Activated CD4-positive, CD25-positive, alpha-beta regulatory T cell treated with anti-CD3 and anti-CD28 coated beads, Interleukin-2, amount 50 U/mL, for 72 hours (primary cell): ENCODE results near the gene HOXA4.

Source experiments
- DNase-seq: peaks from one replicate; pipeline ENCODE4 v3.0.0; 2021

The HOXA4 gene

DNA sequence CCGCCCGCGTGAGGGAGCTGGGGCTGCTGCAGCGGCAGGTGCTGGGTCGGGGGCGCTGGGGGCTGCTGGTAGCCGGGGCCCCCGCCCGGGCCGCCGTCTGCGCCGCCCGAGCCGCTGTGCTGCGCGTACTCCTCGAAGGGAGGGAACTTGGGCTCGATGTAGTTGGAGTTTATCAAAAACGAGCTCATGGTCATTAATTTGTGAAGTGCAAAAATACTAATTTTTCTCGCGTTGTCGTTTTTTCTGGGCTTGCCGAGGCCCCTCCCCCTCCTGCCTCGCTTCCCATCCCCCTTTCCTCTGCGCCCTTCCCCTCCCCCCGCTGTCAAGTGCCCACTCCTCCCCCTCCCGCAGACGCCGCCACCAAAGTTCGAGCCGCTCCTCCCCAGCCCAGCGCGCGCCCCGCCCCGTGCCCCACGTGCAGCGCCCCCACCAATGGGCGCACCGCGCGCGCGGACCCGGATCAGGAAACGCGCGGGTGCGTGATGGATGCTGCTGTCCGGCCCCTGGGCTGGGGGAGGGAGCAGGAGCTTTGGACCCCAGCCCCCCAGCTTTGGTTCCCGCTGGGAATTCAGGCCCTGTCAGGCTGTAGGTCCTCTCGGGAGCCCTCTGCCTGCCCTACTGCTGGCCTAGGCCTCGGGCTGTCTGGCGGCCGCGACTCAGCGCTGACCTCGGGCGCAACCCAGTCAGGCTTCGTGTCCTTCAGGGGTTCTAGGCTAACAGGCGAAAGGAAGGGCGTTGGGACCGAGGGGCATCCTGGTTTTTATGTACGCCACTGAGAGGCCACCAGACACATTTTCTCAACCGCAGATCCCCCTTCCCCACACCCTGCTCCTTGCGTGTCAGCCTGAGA, at the start of gene HOXA4:
TSS of gene HOXA4 (minus strand) at position 218 of the 850 bp plus-strand sequence. CDS start at position 194, 24 bp downstream.
- DNase-seq, result peak; percentile 87

DNA sequence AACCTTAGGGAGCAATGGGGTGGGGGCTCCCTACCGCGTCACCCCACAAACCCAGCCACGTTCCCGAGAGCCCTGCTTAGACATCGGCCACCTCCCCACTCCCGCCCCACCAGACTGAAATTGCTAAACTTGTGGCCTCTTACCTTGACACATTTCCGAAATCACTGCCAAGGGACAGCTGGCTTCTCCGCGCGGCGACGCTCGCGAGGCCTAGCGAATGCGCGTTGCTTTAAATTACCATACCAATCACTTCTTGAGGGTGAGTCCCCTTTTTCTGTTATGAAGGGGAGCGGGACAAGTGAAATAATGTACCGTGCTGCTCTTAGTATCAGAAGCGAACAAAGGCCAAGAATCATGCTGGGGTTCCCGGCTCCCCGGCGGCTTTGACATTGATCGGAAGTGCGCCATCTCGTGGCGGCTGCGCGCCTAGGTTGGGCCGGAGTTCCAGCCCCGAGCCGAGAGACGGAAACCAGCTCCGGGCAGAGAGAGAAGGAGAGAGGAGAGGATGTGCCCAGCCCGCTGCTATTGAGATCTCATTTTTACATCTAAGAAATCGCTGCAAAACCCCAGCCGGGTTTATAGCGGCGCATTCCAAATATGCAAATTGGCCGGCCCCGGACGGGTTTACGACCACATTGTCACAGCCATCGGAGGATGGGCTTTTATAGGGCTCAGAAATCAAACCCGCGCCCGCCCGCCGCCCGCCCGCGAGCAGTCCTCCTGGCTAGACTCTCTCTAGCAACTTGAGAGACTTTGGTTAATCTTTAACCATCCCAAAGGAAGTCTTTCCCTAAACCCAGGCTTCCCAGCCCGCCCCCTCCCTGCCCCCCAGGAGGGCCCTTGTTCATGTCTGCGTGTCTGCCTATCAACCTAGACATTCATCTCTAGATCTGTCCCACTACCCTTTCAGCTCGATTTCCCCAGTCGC, 49.2 kb upstream of the HOXA4 start:
- peak; percentile 75 for DNase-seq

DNA sequence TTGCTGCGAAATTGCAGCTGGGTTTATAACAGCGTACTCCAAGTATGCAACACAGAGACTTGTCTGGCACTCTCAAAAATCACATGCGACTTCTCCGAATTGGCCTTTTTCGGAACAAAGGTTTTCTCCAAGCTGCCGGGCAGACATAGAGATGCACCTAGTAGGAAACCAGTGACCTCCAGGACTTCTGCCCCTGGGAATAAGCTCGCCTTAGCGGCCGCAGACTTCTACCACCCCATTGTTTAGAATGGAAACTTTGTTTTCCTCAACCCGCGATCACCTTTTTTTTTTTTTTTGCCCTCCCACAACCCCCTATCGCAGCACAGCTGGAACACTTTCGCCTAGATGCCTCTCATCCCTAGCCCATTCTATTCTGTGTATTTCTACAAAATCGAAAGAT, 48.5 kb upstream of the HOXA4 start:
- no peak for DNase-seq

DNA sequence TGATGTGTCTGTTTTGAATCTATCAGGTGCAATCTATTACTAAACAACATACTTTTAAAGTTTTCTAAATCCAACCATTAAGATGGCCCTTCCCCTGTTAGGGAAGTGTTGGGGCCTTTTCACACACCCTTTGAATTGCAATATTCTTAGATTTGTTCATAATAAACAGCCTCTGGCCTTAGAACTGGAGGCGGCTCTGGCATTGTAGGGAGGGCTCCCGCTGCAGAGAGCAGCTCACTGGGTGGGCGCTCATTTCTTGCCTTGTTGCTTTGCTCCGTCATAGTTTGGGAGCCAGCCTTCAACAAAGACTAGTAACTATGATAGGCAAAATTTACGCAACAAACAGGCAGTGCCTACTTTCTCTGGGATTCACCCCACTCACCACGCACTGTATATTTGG, 47.8 kb upstream of the HOXA4 start:
- no peak for DNase-seq

DNA sequence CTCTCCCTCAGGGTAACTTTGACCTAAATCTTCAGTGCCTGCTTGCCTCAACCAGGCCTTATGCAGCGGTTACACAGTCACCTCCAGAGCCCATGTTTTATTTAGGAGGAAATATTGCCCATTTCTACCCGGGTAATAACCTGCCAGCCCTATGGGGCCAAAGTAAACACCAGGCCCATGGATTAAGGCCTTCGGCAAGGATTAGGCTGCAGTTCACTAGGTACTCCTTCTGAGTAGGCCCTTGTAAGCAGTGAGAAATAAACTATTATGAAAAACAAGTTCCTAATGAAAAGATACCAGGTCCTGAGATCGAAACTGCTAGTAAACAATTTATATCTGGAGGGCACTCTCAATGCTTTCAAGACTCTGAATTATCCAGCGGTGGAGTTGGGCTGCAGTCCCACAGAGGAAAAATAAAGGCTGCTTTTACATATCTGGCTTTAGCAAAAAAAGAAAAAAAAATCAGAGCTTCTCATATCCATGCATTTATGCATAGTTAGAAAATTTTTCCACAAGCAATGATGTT, 47.3 kb upstream of the HOXA4 start:
- no peak for DNase-seq

DNA sequence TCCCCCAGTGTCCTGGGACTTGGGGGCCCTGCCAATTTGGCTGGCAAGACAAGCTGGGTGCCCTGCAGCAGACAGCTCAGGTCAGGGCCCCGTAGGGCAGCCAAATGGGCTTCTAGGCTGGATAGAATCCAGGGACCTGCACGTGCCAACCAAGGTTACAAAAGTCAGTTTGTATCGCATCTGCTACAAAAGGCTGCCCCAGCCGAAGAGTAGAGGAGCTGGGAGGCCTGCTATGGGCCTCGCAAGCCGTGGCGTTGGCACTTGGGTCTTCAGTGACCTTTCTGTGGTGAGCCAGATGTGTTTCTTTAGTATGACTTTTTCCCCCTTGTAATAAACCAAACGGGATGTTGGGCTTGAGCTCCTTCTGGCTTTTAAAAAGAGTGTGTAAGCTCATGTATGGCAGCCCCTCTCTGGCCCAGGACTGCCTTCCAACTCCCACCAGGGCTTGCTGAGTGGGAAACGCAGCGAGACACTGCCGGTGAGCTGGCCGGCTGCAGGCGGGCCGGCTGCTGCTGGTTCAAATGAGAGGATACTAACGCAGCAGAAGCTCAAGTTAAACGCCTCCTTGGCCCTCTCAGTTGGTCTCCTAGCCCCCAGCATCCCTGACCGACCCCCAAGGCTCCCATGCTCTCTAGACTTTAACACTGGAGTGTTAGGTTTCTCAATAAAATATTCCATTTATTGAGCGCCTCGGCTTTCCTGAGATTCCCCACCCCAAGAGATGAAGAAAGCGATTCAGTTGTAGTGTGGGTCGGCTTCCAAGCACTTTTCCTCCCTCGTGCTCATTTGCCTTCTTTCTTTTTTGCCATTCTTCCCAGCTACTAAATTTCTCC, 46.6 kb upstream of the HOXA4 start:
- DNase-seq, result no peak

DNA sequence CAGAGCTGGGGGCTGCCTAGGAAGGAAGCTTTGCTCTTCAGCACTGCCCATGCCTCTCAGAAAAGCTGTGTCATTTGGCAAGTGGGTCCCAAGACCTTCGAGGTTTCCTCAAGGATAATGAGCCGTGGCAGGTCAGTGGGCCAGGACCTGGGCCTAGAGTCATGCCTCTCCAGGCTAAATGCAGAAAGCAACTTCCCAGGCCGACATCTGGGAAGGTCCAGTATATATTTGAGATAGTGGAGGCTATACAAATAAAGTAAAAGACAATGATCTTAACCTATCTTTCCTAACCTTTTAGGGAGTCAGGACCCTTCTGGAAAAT, 45.9 kb upstream of the HOXA4 start:
- DNase-seq, result no peak

DNA sequence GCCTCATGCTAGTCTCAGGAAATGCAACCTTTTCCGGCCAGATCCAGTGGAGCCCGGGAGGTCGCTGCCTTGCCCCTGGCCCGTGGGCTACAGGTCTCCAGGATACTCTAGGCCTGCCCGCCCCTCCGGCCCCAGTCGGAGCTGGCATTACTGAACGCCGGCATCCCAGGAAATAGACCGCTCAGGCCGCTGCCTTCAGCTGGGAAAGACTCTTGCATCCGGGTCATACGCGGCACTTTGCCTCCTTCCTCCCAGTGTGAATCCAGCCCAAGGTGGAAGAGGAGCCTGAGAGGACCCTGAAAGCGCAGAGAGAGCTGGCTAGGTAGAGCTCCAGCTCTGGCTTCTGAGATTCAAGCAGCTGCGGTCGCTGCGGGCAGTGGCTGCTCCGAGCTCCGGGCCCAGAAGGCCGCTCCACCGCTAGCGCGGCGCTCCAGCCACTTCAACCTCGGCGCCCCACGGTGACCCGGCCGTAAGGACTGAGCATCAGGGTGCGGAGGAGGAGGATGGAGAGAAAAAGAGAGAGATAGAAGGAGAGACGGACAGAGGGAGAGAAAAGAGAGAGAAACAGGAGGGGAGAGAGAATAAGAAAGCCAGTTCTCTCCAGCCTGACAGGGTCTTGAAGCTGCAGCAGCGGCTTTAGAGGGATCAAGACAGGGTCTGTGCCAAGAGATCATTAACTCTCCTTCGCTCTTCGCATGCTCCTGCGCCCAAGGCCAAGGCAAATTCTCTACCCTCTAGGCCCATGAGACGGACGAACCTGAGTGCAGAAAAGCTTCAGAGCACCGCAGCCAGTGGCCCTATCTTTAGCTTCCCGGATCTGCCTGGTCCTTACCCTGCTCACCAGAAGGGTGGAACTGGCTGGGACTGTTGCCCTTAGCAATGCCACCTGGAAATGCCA, 45.3 kb upstream of the HOXA4 start:
- no peak for DNase-seq

DNA sequence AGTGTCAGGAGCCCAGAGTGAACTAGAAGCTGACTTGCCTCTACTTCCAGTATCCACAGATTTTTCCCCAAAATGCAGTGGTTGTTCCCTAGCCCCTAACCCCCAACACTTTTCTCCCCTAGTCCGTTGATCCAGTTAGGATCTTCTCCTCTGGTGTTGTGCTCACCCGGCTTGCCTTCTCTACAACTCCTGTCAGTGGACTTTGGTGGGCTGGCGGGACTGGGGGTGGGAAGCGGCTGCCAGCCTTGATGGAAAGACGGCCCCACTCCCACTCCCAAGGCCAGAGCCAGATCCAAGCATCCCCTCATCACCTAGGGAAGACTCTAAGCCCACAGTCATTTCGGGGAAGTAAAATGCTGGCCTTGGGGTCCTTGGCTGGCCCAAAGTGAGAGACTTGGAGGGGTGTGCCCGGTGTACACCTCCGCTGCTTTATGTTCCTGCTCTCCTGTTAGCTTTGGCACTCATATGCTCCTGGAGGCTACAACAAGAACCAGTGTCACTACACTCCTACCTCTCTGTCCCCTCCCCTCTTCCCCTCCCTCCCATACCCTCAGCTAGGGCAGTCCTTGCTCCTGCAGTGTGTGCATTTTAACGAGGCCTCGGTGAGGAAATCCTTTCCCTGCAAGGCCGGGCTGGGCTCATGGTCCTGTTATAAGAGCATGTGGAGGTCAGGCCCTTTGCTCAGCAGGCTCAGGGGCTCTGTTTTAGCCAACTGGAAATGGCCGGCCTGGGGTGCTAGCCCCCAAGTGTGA, 44.5 kb upstream of the HOXA4 start:
- DNase-seq, result no peak

DNA sequence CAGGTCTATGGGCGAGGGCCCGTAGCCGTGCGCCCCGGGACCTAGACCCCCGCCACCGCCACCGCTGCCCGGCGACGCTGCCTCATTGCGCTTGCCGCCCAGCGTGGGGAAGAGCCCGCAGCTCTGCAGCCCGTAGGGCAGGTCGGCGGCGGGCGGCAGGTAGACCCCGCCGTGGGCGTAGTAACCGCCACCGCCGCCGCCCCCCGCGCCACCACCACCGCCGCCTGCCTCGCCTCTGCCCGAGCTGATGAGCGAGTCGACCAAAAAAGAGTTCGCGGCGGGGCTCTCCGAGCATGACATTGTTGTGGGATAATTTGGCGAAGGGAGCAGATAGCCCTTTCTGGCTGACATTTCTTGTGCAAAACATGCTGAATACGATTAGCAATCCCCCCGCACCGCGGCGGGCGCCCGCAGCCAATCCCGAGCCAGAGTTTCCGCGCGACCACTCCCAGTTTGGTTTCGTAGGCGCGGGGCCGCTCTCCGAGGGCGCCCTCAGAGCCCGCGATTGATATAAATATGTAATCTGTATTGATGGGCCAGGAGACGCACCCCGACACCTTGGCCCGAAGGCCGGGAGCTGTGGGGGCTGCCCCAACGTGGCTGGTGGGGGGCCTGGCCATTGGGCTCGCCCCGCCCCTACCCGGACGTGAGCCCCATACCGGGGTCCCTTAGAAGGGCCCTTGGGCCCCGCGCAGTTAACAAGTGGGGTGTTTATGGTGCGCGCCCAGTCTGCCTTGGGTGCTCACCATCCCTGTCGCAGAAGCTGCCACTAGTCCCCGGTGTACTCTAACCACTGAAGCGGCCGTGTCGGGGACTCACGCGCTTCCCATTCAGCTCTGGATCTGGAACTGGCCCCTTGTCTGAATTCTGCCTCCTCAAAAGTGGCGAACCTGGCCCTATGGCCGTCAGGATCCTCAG, 43.7 kb upstream of the HOXA4 start, which contains the start of gene HOXA10:
TSS of gene HOXA10 (minus strand) at position 365 of the 918 bp plus-strand sequence. CDS start at position 351, 14 bp downstream.
- no peak for DNase-seq

DNA sequence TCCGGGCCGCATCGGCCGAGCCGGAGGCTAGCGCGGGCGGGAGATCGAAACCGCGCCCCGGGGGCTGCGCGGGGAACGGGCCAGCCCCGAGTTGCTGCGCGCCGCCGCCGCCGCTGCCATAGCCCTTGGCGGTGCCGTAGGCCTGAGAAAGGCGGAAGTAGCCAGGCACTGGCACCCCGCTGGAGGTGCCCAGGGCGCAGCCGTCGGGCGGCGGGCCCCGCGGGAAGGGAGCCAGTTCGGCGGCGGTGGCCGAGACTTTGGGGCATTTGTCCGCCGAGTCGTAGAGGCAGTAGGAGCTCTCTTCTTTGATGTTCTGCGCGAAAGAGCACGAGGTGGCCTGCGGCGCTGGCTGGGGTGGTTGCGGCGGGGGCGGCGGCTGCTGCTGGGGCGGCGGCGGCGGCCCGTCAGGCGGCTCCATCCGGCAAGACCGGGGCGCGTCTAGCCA, 43.0 kb upstream of the HOXA4 start:
- no peak for DNase-seq

DNA sequence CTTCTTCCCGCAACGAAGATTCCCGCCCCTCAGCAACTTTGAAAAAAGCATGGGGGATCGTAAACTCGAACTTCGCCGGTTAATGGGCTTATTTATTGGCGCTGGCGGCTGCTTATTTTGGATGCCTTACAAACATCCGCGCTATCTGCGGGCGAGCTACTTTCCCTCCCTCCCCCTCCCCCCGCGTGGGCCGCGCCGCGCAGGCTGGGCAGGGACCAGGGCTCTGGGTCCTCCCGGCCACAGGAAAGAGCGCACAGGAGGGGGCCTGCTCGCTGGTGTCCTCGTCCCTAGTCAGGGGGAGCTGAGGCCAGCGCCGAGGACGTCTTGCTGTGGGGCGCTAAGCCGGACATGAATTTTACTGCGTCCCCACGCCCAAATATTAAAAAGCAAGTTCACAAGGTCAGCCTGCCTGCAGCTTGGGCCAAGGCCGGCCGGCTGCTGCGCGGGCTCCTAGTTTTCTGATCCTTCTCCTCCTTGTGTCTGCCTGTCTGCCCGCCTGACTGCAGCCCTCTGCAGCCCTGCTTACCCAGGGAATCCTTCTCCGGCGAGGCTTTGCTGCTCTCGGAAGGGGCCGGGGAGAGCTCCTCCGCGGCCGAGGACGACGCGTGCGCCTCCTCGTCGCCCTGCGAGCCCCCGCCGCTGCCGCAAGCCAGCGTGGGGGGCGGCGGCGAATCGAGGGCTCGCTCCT, 42.4 kb upstream of the HOXA4 start:
- peak; percentile 45 for DNase-seq

DNA sequence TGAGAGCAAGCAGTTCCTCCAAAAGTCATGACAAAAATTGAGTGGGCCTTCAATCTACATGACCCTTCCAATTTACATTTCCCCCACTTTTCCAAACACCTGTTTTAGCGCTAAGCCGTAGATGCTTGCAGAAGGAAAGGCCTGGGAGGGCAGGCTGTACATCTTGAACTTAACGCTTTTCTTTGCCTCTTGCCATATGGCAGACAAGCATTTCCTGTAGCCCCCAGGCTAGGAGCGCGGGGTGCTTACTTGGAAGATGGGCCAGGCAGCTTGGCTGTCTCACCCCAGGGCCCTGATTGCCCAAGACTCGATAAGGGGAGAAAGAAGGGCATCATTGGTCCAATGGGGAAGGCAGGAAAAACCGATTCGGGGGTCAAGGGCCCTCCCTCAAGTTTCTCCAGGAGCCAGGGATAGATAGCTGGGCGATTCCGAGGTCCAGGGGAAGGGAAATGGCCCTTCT, 41.8 kb upstream of the HOXA4 start:
- DNase-seq, result no peak

DNA sequence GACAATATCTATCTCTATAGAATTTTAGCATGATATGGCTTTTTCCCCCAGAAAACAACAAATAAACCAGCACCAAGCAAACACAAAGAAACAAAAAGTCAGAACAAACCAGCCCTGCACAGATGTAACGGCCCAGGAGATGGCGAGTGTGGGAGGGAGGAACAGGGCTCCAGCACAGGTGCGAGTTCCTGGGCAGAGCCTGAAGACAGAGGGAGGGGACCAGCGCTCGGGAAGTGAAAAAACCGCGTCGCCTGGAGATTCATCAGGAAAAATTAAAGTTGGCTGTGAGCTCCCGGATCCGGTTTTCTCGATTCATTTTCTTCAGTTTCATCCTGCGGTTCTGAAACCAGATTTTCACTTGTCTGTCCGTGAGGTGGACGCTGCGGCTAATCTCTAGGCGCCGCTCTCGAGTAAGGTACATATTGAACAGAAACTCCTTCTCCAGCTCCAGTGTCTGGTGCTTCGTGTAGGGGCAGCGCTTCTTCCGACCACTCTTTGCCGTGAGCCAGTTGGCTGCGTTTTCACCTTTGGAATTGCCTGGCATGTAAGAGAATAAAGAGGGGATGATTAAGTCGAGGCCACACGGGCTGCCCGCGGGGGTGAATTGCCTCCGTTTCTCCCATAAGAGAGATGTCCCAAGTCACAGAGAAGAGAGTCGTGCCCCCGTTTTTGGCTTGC, 41.2 kb upstream of the HOXA4 start:
- DNase-seq, result peak; percentile 29

DNA sequence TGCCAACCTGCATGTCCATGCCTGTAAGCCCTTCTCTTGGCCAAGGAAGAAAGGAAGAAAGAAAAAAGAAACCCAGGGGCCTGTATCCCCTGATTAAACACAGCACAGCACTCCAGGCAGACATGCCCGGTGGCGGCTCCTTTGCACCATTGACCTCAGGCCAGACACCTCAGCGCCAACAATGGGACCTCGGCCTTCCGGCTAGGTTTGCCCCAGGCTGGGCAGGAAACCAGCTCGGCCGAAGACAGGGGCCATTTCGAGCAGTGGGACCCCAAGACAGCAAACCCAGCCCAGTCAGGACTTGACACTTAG, 40.7 kb upstream of the HOXA4 start:
- no peak for DNase-seq

DNA sequence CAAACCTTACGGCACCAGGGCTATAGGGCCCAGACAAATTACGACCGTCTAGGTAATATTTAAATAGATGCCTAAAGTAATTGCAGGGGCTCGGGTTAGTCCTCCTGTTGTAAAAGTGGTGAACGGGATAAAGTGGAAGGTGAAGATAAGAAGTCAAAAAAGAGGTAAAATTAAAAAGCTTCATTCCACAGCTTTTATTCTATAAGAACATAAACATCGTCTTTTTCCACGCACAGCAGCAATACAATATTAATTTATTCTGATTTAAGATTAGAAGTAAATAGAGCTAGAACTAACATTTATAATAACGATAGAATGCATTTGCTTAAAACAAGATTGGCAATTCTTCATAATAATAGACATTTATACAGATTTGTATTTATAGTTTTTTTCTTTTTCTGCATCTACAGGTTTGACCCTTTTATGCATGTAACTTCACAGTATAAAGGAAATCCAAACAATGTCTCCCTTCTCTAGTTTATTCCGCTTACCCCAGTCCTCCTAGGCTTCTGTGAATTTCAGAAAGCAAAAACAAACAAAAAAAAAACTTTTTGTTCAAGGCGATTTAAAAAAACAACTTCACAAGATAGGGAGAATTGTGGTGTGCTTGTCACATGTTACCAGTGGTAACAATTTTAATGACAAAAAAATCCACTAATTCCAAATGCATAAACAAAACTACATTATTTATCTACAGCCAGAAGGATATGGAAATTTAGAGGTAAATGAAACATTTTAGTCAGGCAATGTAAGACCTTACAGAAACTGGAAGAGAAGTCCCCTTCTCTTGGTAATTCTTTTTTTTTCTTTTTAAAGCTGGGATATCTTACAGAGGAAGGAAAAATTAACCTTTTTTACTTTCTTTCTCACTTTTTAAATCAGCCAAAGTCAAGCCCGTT, 40.1 kb upstream of the HOXA4 start:
- DNase-seq, result no peak
